HEK293 (cell line): ENCODE measurements around the gene KREMEN2.
A peak's percentile ranks its signal among the peaks of the same experiment; 100 is the strongest.

Source experiments
- CTCF ChIA-PET: fragments of 350-600 bp; formaldehyde crosslinking; extraction: SDS; loops from one replicate; lab custom pipeline; 2021; ENCODE audit warnings: antibody characterized with exemption; lab: Yijun Ruan, JAX
- POLR2A ChIA-PET: fragments of 300-600 bp; formaldehyde crosslinking; extraction: SDS; loops from one replicate; lab custom pipeline; 2020; ENCODE audit warnings: antibody characterized with exemption, inconsistent platforms; lab: Yijun Ruan, JAX
- H3K27ac ChIP-seq: fragments of 200-500 bp; sonication (Bioruptor generic); 2 replicates; pipeline ENCODE4 v1.5.1; 2014; ENCODE audit warnings: low read depth, low read length, control low read depth, inconsistent platforms; ENCODE audit errors: extremely low read depth
- H3K36me3 ChIP-seq, 2 experiments: fragments of 200-500 bp in 1 of 2; sonication (Bioruptor generic) in 1 of 2; 1 replicate in 1 of 2; 2 replicates in 1 of 2; pipeline ENCODE4 v1.5.1; 2014 to 2017; ENCODE audit warnings: inconsistent platforms in 2 of 2, low read length in 2 of 2; ENCODE audit not compliant: control insufficient read depth in 2 of 2, insufficient read depth in 1 of 2
- H3K4me1 ChIP-seq: fragments of 200-500 bp; sonication (Bioruptor generic); 2 replicates; pipeline ENCODE4 v1.5.1; 2014; ENCODE audit warnings: mild to moderate bottlenecking, low read length, inconsistent platforms; ENCODE audit not compliant: control insufficient read depth, insufficient read depth
- H3K4me3 ChIP-seq: 2 replicates; pipeline ENCODE4 v1.5.1; 2011; ENCODE audit warnings: low read depth, mild to moderate bottlenecking, control low read depth, low read length, moderate library complexity
- H3K9me3 ChIP-seq: fragments of 200-500 bp; sonication (Bioruptor generic); 2 replicates; pipeline ENCODE4 v1.5.1; 2014; ENCODE audit warnings: low read depth, low read length, inconsistent platforms; ENCODE audit not compliant: control insufficient read depth, insufficient read depth
- CTCF ChIP-seq: fragments of 450-650 bp; formaldehyde crosslinking; IDR thresholded peaks from 2 replicates; pipeline ENCODE4 v1.5.1; 2016; ENCODE audit warnings: missing biosample characterization, missing genetic modification characterization
- INSM2 ChIP-seq: fragments of 450-650 bp; formaldehyde crosslinking; IDR thresholded peaks from 2 replicates; pipeline ENCODE4 v1.5.1; 2016; ENCODE audit warnings: missing biosample characterization, missing genetic modification characterization
- KLF1 ChIP-seq: fragments of 450-650 bp; formaldehyde crosslinking; IDR thresholded peaks from 2 replicates; pipeline ENCODE4 v1.5.1; 2016; ENCODE audit warnings: missing biosample characterization, missing genetic modification characterization
- KLF17 ChIP-seq: fragments of 450-650 bp; formaldehyde crosslinking; IDR thresholded peaks from 2 replicates; pipeline ENCODE4 v1.5.1; 2016; ENCODE audit warnings: missing biosample characterization, missing genetic modification characterization
- SCRT1 ChIP-seq: fragments of 450-650 bp; formaldehyde crosslinking; IDR thresholded peaks from 2 replicates; pipeline ENCODE4 v1.5.1; 2016; ENCODE audit warnings: missing biosample characterization, missing genetic modification characterization, borderline replicate concordance
- SP7 ChIP-seq: fragments of 450-650 bp; formaldehyde crosslinking; IDR thresholded peaks from 2 replicates; pipeline ENCODE4 v1.5.1; 2016; ENCODE audit warnings: missing biosample characterization, missing genetic modification characterization
- ZBTB48 ChIP-seq: fragments of 450-650 bp; formaldehyde crosslinking; IDR thresholded peaks from 2 replicates; pipeline ENCODE4 v1.5.1; 2016; ENCODE audit warnings: missing biosample characterization, missing genetic modification characterization
- ZFP69B ChIP-seq: fragments of 450-650 bp; formaldehyde crosslinking; IDR thresholded peaks from 2 replicates; pipeline ENCODE4 v1.5.1; 2016; ENCODE audit warnings: missing biosample characterization, missing genetic modification characterization
- ZIC2 ChIP-seq: fragments of 450-650 bp; formaldehyde crosslinking; IDR thresholded peaks from 2 replicates; pipeline ENCODE4 v1.5.1; 2016; ENCODE audit warnings: missing biosample characterization, missing genetic modification characterization
- ZNF121 ChIP-seq: fragments of 450-650 bp; formaldehyde crosslinking; IDR thresholded peaks from 2 replicates; pipeline ENCODE4 v1.5.1; 2016; ENCODE audit warnings: missing biosample characterization, missing genetic modification characterization
- ZNF155 ChIP-seq: fragments of 450-650 bp; formaldehyde crosslinking; IDR thresholded peaks from 2 replicates; pipeline ENCODE4 v1.5.1; 2016; ENCODE audit warnings: missing biosample characterization, missing genetic modification characterization
- ZNF24 ChIP-seq: fragments of 450-650 bp; formaldehyde crosslinking; IDR thresholded peaks from 2 replicates; pipeline ENCODE4 v1.5.1; 2016; ENCODE audit warnings: missing biosample characterization, missing genetic modification characterization
- ZNF48 ChIP-seq: fragments of 450-650 bp; formaldehyde crosslinking; IDR thresholded peaks from 2 replicates; pipeline ENCODE4 v1.5.1; 2016; ENCODE audit warnings: missing biosample characterization, missing genetic modification characterization
- ZNF560 ChIP-seq: fragments of 450-650 bp; formaldehyde crosslinking; IDR thresholded peaks from 2 replicates; pipeline ENCODE4 v1.5.1; 2017; ENCODE audit warnings: missing biosample characterization, missing genetic modification characterization, borderline replicate concordance
- ZNF704 ChIP-seq: fragments of 450-650 bp; formaldehyde crosslinking; IDR thresholded peaks from 2 replicates; pipeline ENCODE4 v1.5.1; 2016; ENCODE audit warnings: missing biosample characterization, missing genetic modification characterization
- ZNF707 ChIP-seq: fragments of 450-650 bp; formaldehyde crosslinking; IDR thresholded peaks from 2 replicates; pipeline ENCODE4 v1.5.1; 2016; ENCODE audit warnings: missing biosample characterization, missing genetic modification characterization
- ZNF76 ChIP-seq: fragments of 450-650 bp; formaldehyde crosslinking; IDR thresholded peaks from 2 replicates; pipeline ENCODE4; 2016; ENCODE audit warnings: low read depth, missing biosample characterization, missing genetic modification characterization, borderline replicate concordance
- ZSCAN18 ChIP-seq: fragments of 450-650 bp; formaldehyde crosslinking; IDR thresholded peaks from 2 replicates; pipeline ENCODE4 v1.5.1; 2016; ENCODE audit warnings: missing biosample characterization, missing genetic modification characterization
- ZSCAN30 ChIP-seq: fragments of 450-650 bp; IDR thresholded peaks from 2 replicates; pipeline ENCODE4 v1.5.1; 2018; ENCODE audit warnings: missing biosample characterization, mild to moderate bottlenecking, missing genetic modification characterization, moderate library complexity

Gene KREMEN2

GRCh38 chr16:2967721-2968161, 3.7 kb downstream of the KREMEN2 start:
- ChIA-PET POLR2A (no interaction called here), CTCF (interaction anchor here (0.7 kb wide), 1 partner anchor 40 kb away, joined by 3 read pairs; no protein-coding TSS in a partner anchor)
- Histone ChIP-seq H3K4me1 (peaks cover 11% of the 10 kb centered on the region), H3K9me3 (no peaks in the 10 kb centered on the region), H3K4me3 (no peak overlapping the region), H3K27ac (no peak overlapping the region), H3K36me3 (peaks cover 0 to 22% of the 10 kb centered on the region in 2 experiments; a peak in 1 of 3 replicates)
- no peak for TF ChIP-seq ZFP69B
- no peak for TF ChIP-seq KLF17 (tag by site-specific recombination)
- no peak for TF ChIP-seq ZIC2 (tag by site-specific recombination)
- no peak for TF ChIP-seq ZNF155 (tag by site-specific recombination)
- no peak for TF ChIP-seq ZNF121 (tag by site-specific recombination)
- TF ChIP-seq ZSCAN18 (tag by site-specific recombination) = no peak
- no peak for TF ChIP-seq SP7 (tag by site-specific recombination)
- no peak for TF ChIP-seq ZNF48 (tag by site-specific recombination)
- no peak for TF ChIP-seq ZNF704
- TF ChIP-seq ZNF24 (tag by site-specific recombination) = no peak
- TF ChIP-seq INSM2 (tag by site-specific recombination) = no peak
- no peak for TF ChIP-seq ZSCAN30 (tag by site-specific recombination)
- no peak for TF ChIP-seq SCRT1 (tag by site-specific recombination)
- TF ChIP-seq ZBTB48 = no peak
- no peak for TF ChIP-seq ZNF76 (tag by site-specific recombination)
- TF ChIP-seq ZNF707 (tag by site-specific recombination) = no peak
- no peak for TF ChIP-seq ZNF560 (tag by site-specific recombination)

- TF ChIP-seq CTCF (tag by site-specific recombination) (no peak), SCRT1 (tag by site-specific recombination) (no peak), KLF1 (tag by site-specific recombination) (peak; percentile 46)
- TF ChIP-seq, all 188 proteins: peak for 1
- Histone ChIP-seq H3K4me3 (no peak overlapping the region), H3K27ac (no peak overlapping the region; the same call in 1 of the 2 replicates), H3K4me1 (peaks cover 15% of the 10 kb centered on the region), H3K36me3 (peaks cover 0 to 26% of the 10 kb centered on the region in 2 experiments; a peak in 1 of 3 replicates), H3K9me3 (no peaks in the 10 kb centered on the region)
- ChIA-PET POLR2A (no interaction called here), CTCF (no interaction called here)
These were observed 4.3 kb downstream of the KREMEN2 start for GRCh38 chr16:2968368-2968737.
